ENCODE data around the gene COL9A3.

GRCh38 chr20:62835931-62836861 is 19.3 kb downstream of the COL9A3 start:
- TF ChIP-seq REST (IDR thresholded peaks at IDR 0.05; ENCODE audit: insufficient read depth in 1 of 2, low read depth in 2 of 2, low read length in 1 of 2) (no peak), POLR2AphosphoS5 (IDR thresholded peaks at IDR 0.05; ENCODE audit: low read depth, low read length) (no peak), CTCF (IDR thresholded peaks at IDR 0.05) (no peak), SIN3A (IDR thresholded peaks at IDR 0.05; ENCODE audit: borderline replicate concordance, insufficient read depth, low read depth, low read length) (no peak)
